ENCODE measurements around the gene PLEKHG5.

The PLEKHG5 gene

DNA sequence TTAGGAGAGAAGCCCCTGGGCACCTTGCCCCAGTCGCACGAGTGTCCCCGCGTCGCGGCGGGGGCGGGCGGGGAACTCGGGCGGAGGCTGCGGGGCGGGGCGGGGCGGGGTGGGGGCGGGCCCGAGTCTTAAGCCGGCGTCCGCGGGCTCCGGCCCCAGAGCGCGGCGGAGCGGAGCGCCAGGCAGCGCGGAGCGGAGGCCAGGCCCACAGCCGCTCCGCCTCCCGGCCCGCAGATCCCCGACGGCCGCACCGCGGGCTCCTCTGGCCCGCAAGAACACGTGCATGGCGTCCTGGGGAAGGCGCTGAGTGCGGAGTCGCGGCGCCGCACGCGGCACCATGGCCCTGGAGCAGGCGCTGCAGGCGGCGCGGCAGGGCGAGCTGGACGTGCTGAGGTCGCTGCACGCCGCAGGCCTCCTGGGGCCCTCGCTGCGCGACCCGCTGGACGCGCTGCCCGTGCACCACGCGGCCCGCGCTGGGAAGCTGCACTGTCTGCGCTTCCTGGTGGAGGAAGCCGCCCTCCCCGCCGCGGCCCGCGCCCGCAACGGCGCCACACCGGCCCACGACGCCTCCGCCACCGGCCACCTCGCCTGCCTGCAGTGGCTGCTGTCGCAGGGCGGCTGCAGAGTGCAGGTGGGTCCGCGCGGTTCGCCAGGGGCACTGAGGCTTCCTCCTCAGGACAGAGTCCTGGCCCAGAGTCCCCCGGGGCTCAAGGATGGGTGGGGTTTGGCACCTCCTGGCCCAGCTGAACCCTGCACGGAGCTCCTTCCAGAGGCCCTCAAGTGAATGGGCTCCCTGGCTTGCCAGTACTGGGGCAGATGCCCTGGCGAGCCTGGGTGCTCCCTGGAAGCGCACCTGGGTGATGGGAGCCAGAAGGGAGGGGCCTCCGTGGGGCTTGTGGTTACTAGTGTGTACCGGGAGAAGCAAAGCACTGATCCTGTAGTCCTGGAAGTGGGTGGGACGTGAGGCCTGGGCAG lies 66.6 kb downstream of the PLEKHG5 start, which contains the start of gene ESPN:
ESPN (plus strand) TSS at position 158 of the 975 bp plus-strand sequence; CDS start at position 338, 180 bp downstream.
- DNase-seq = no peak

DNA sequence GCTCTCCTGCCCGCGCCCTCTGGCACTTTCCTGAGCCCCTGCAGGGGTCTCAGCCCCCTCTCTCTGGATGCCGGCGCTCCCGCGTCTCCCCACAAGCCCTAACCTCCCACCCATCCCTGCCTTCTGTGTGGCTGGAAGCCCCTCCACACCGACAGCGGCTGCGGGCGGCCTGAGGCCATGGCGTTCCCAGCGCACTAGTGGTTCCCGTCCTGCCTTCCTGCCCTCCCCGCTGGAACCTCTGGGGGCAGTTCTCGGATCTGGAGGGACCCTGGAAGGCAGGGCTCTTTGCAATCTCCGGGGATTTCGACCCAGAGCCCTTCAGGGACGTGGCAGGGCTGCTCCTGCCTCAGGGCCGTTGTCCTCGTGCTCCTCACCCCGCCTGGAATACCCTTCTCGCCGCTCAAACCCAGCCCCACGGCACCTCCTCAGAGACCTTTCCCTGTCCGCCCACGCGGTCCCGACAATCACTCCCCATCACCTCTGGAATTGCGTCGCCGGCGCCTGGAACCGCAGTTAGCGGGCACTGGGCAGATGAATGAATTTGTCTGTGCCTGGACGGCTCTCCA lies 67.4 kb downstream of the PLEKHG5 start:
- DNase-seq = no peak

DNA sequence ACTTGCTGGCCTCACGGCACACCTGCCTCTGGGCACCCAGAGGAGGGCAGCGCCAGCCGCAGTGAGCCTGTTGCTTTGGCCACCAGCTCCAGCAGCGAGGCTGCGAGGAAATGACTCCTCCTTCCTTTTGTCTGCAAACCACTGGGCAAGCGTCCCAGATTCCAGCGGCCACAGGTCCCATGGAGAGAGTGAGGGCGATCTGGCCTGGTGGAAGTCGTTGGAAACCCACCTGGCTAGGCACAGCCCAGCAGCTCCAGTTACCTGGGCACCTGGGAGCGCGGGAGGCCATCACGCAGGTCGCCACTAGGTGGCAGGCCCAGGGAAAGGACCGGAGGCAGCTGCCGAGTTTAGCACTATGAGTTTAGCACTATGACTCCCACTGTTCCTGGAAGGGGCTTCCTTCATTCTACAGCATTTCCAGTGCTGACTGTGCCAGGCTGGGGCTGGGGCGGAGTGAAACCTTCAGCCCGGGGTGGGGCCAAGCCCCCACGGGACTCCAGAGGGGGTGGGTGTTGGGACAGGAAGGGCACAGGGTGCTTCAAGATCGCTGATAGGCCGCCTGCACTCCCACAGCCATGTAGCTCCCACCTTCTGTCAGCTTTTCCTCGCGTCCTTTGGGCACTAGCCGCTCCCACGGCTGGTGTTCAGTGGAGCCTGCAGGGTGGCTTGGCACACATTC lies 68.0 kb downstream of the PLEKHG5 start:
- peak; percentile 77 for DNase-seq

DNA sequence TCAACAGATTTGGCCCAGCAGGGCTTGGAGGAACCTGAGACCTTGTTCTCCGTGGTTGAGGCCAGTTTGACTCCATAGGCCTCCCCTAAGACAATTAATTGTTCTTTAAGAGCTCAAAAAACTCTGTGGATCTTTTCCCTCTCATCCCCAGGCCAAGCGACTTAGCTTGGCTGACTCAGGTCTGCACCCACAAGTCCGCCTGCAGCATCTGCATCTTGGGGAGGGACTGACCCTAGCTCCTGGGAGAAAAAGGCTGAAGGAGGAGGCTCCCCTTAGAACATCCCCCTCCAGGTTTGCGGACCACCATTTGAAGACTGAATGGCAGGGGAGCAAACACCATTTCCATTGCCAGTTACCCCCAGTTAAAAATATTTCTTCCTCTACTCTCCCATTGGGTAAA lies 70.2 kb downstream of the PLEKHG5 start:
- DNase-seq = no peak

DNA sequence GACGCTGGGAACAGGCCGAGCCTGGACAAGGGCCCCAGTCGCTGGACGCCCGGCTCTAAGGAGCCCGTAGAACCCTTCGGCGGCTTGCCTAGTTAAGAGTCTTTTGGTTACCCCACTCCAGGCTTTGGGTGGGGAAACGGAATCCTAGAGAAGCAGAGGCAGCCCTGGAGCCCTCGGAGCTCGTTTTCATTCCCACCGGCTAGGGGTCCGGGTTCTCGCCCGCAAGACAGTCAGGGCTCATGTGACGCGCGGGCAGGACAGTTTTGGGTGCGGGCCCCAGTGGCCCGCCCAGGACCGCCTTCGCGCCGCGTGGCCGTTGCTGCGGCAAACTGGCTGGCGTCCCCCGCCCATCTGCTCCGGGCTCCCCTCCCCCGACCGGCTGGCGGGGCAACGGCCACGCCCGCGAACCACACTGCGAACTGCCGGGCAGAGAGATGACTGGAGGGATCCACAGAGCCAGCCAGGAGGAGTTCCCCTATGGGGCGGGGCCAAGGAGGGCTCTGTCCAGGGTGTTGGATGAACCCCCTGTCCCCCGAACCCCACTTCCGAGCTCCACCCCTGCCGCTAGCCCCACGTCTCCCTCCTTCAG lies 70.9 kb downstream of the PLEKHG5 start:
- DNase-seq = no peak

DNA sequence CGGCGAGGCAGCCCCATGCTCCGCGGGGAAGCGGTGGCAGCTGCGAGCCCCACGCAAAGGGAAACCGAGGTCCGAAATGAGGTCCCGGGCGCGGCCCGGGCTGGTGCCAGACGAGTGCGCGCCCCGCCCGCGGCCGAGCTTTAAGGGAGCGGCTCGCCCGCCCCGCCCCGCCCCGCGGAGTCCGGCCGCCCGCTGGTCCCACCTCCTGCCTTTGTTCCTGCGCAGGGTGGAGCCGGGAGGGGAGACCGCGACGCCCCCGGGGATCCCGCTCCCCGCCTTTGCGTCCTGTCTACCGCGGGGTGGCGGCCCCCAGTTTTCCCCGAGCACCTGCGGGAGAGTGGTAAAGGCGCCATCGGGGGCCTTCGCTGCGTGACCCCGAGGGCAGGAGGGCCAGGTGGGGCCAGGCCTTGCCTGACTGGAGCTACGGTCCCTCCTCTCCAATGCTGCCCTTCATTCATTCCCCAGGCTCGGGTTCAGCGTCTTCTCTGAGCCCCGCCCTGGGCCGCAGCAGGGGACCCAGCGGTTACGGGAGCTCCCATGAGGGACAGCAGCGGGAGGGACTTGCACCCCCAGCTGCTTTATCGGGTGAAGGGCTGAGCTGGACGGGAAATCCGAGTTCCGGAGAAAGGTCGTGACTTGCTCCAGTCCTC lies 71.5 kb downstream of the PLEKHG5 start, which contains the start of gene HES2:
HES2 (minus strand) TSS at position 116 of the 650 bp plus-strand sequence; CDS start at position 17, 99 bp downstream.
- DNase-seq = no peak

DNA sequence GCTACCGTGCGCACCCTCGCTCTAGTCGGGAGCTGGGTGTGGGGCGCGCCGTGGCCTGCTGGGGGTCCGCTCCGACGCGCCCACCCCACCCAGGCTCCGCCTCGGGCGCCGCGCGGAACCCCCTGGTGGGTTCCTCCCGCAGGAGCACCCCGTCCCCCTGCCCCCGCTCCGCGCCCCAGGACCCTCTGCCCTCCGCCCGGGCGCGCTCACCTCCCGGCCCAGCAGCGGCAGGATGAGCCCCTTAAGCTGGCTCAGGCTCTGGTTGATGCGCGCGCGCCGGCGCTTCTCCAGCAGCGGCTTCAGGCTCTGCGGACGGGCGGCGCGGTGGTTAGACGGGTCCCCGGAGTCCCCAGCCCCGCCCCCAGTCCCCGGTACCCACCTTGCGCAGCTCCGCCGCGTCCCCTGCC lies 72.1 kb downstream of the PLEKHG5 start:
- no peak for DNase-seq

DNA sequence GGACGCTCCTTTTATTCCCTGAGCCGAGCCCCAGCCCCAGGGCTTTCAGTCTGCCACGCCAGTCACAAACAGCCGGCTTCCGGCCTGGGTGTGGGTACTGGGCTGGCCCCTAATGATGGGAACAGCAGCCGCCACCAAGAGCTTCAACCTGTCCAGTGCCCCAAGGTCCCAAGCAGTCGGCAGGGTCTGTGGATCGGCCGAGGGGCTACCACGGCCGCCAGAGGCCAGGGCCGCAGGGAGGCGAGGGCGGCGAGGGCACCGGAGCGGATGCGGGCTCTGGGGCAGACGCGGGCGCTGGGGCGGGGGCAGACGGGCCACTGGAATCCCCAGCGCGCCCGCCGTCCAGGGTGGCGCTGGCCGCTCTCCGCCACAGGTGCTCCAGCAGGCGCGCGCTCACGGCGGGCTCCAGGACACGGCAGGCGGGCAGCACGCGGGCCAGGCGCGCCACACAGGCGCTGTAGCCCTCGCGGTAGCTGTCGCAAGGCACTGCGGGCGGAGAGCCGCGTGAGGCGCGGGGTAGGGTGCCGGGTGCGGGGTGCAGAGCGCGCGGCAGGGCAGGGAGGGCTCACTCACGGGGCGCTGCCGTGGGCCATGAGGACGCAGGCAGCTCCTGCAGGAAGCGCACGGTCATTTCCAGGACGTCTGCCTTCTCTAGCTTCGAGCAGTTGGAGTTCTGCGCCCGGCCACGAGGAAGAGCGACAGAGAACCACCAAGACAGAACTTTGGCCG lies 72.6 kb downstream of the PLEKHG5 start:
- DNase-seq = no peak

DNA sequence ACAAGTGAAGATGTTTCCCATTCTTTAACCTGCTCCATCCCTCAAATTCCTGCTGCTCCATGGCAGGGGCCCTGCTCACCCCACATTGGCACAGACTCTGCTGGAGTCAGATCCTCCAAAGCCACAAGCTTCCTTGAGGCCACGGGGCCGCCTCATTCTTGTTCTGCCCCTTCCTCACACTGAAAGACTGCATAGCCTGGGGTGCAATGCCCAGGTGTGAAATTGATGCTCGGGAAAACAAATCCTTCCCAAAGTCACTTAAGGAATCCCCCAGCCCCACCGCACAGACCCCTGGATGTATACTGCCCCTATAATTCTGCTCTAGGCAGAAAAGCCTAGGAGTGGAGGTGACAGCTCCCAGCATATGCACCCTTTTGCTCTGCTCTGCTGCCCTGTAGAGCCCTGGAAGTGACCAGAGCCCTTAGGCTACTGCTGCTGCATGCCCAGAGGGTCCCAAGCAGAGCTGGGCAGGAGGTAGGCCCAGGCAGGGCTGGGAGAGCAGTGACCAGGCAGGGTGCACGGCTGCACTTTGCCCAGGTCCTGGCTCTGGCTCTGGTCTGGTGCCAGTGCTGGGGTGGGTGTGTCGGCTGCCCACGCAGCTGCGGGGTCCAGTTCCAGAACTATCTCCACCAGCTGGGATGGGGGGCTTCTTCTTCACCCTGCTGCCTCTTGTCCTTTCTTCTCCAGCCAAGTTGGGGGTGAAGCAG lies 73.4 kb downstream of the PLEKHG5 start:
- DNase-seq = no peak

Data from activated CD8-positive, alpha-beta memory T cell treated with anti-CD3 and anti-CD28 coated beads, Interleukin-2, amount 50 U/mL, for 4 hours (primary cell).